Measurements from ENCODE around the gene PTRHD1.

DNA sequence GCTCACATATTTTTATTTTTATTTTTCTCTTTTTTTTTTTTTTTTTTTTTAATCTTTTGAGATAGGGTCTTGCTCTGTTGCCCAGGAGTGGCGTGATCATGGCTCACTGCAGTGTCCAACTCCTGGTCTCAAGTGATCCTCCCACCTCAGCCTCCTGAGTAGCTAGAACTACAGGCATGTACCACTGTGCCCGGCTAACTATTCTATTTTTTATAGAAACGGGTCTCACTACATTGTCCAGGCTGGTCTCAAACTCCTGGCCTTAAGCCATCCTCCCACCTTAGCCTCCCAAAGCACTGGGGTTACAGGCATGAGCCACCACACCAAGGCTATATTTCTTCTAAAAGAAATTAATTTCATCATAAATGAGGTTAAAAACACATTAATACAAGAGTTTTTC is 45.9 kb downstream of the PTRHD1 start:
- no peak for TF ChIP-seq CTCF (IDR thresholded peaks at IDR 0.05)
- TF ChIP-seq POLR2A (IDR thresholded peaks at IDR 0.05) = no peak
